ENCODE data around the gene DMPK.

- TF ChIP-seq POLR2A (IDR thresholded peaks at IDR 0.05) = no peak
- TF ChIP-seq CTCF (IDR thresholded peaks at IDR 0.05) = no peak
Measured at GRCh38 chr19:45739498-45740439, 42.5 kb downstream of the DMPK start.
